Esophagus muscularis mucosa (tissue), 4 donors: Measurements from ENCODE around the gene UMPS. TPM values are rescaled to one million over a fixed set of nuclear protein-coding genes. Genes with fewer than 3 reads are reported as not detected.

Source experiments
- DNase-seq: peaks from one replicate; pipeline ENCODE4 v3.0.0-alpha.2; 2017; ENCODE audit errors: extremely low spot score
- H3K27ac ChIP-seq, 4 donors: fragments of 200-600 bp; sonication (generic); replicated peaks in 1 of 4; 1 replicate in 3 of 4; 2 replicates in 1 of 4; pipeline ENCODE4 v1.5.1; 2016 to 2019; ENCODE audit warnings: mild to moderate bottlenecking in 1 of 4
- H3K27me3 ChIP-seq, 4 donors: fragments of 200-600 bp; sonication (generic); one replicate each; pipeline versions ENCODE4 v1.5.1 to v1.6.0; 2016 to 2019
- H3K36me3 ChIP-seq, 4 donors: fragments of 200-600 bp; sonication (generic); one replicate each; pipeline ENCODE4 v1.5.1; 2016 to 2019
- H3K4me1 ChIP-seq, 4 donors: fragments of 200-600 bp; sonication (generic); one replicate each; pipeline ENCODE4 v1.5.1; 2016 to 2019
- H3K4me3 ChIP-seq, 4 donors: fragments of 200-600 bp; sonication (generic); 1 replicate in 2 of 4; 2 replicates in 2 of 4; pipeline ENCODE4 v1.5.1; 2016 to 2019; ENCODE audit warnings: mild to moderate bottlenecking in 4 of 4, moderate library complexity in 1 of 4
- H3K9me3 ChIP-seq, 4 donors: fragments of 200-600 bp; sonication (generic); 1 replicate in 3 of 4; 2 replicates in 1 of 4; pipeline ENCODE4 v1.5.1; 2016 to 2019
- EP300 ChIP-seq: sonication (generic); formaldehyde crosslinking; IDR thresholded peaks from one replicate; pipeline ENCODE4 v1.6.1; 2017; ENCODE audit warnings: antibody characterized with exemption
- POLR2A ChIP-seq: fragments of 450-650 bp; IDR thresholded peaks from one replicate; pipeline ENCODE4 v1.6.1; 2017; ENCODE audit warnings: antibody characterized with exemption, moderate library complexity, mild to moderate bottlenecking, low read depth
- POLR2AphosphoS5 ChIP-seq, 2 donors: sonication (generic); formaldehyde crosslinking; IDR thresholded peaks; one replicate each; pipeline ENCODE4 v1.6.1; 2017; ENCODE audit warnings: antibody characterized with exemption in 2 of 2
- WGBS: methylation state at CpG from one replicate; pipeline ENCODE4 v1.1.5; 2018; 5-methylcytosine and 5-hydroxymethylcytosine counted together
- intact Hi-C: fragments of 100-400 bp; cut with DNase I; formaldehyde crosslinking; loops from one replicate; pipeline ENCODE4 v1.15.1; 2023
- total RNA-seq, 4 donors: library from RNA; depleted of rRNA; stranded (reverse); fragments of >200 nt; gene quantifications; one replicate each; pipeline versions ENCODE4 v1.1.0 to v1.2.1, GENCODE V29; 2016
- TF ChIP-seq, protein P1 (sequence below), 3 experiments: fragments of 200-600 bp in 2 of 3; fragments of 450-650 bp in 1 of 3; sonication (generic) in 2 of 3; IDR thresholded peaks; one replicate each; pipeline ENCODE4 v1.5.1; 2017 to 2019; ENCODE audit warnings: antibody characterized with exemption in 3 of 3, mild to moderate bottlenecking in 2 of 3, moderate library complexity in 1 of 3

Gene UMPS
- total RNA-seq, 4 donors from 2014 or later, result 9.1 to 34.3 (median 21.1) TPM

DNA sequence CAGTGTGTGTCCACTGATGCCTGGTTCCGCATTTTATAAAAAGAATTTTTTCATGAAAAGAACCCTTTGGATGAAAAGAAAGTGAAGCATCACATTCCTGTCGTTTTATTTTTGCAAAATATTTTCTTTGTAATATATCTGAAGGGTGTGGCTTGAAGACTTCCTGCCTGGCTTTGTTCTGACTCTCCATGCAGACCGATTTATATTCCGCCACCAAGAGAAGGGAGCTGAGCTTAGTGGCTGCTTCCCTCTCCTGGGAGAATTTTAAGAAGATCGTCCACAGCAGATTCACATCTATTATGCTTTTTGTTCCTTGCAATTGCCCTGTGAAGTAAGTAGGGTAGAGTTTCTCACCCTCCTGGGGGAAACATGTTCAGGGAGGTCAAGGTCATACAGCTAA, 45.2 kb upstream of the UMPS start:
- intact Hi-C loops, result no loop called here
- H3K36me3 ChIP-seq, result peaks cover 0 to 2% (median 0%) of the 10 kb centered on the region in 4 donors
- TF ChIP-seq POLR2AphosphoS5 (IDR thresholded peaks at IDR 0.05) (no peak), POLR2A (no peak), EP300 (no peak)
- TF ChIP-seq, protein P1, sequence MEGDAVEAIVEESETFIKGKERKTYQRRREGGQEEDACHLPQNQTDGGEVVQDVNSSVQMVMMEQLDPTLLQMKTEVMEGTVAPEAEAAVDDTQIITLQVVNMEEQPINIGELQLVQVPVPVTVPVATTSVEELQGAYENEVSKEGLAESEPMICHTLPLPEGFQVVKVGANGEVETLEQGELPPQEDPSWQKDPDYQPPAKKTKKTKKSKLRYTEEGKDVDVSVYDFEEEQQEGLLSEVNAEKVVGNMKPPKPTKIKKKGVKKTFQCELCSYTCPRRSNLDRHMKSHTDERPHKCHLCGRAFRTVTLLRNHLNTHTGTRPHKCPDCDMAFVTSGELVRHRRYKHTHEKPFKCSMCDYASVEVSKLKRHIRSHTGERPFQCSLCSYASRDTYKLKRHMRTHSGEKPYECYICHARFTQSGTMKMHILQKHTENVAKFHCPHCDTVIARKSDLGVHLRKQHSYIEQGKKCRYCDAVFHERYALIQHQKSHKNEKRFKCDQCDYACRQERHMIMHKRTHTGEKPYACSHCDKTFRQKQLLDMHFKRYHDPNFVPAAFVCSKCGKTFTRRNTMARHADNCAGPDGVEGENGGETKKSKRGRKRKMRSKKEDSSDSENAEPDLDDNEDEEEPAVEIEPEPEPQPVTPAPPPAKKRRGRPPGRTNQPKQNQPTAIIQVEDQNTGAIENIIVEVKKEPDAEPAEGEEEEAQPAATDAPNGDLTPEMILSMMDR (IDR thresholded peaks at IDR 0.05), result no peak
- WGBS, result 69% methylated on average over 5 of the region's 5 CpGs
- H3K27ac ChIP-seq, result no peak overlapping the region
- no peaks in the 10 kb centered on the region for H3K9me3 ChIP-seq
- H3K4me3 ChIP-seq, result no peak overlapping the region
- H3K4me1 ChIP-seq, result peaks cover 0 to 7% (median 2%) of the 10 kb centered on the region in 4 donors
- H3K27me3 ChIP-seq, result no peaks in the 10 kb centered on the region
- no peak for DNase-seq

DNA sequence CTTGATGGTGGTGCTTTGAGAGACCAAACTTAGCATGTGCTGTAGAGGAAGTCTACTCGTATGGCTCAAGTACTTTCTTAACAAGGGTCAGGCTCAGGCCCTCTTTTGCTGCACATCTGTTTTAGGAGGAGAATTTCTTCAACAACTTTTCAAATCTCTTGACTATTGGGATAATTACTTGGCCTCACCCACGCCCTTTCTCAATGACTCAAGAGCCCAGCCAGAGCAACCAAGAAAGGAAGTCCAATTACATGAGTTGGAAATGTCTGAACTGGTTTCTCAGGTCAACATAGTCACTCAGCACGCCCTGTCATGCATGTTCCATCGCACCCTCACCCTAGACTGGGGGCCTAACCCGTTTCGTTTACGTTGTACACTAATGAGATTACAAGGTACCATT, 44.8 kb upstream of the UMPS start:
- Histone ChIP-seq H3K27me3 (no peaks in the 10 kb centered on the region), H3K27ac (no peak overlapping the region), H3K4me1 (peaks cover 0 to 7% (median 2%) of the 10 kb centered on the region in 4 donors), H3K9me3 (no peaks in the 10 kb centered on the region), H3K4me3 (no peak overlapping the region), H3K36me3 (no peaks in the 10 kb centered on the region)
- no peak for DNase-seq
- WGBS, result 80% methylated on average over 7 of the region's 7 CpGs
- TF ChIP-seq EP300 (no peak), POLR2A (no peak), POLR2AphosphoS5 (IDR thresholded peaks at IDR 0.05) (no peak)
- TF ChIP-seq, protein P1 (IDR thresholded peaks at IDR 0.05), result no peak
- intact Hi-C loops, result no loop called here

DNA sequence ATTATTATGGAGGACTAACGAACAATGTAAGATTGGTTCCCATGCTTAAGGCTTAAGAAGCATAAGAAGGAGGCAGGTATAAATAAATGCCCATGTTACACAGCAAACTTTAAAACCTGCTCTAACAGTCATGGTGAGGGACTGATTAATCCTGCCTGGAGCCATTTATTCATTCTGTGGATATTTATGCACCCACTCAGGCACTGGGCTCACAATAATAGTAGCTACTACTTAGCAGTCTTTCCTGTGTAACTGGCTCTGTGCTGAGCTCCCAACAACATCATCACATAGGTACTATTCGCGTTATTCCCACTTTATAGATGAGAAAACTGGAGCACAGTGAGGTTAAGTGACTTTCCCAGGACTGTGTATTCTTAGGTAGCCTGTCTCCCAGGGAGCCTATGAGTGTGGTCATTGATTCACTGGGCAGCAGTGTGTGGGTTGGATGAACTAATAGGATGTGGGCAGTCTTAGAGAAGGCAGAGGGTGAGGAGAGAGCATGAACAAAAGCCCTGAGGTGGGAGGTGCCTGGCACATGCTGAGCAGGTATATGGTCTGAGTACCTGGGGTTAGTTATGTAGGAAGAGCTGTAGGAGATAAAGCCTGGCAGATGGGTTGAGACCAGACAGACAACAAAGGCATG, 44.1 kb upstream of the UMPS start:
- WGBS, result 92% methylated on average over 3 of the region's 3 CpGs
- Histone ChIP-seq H3K4me3 (no peak overlapping the region), H3K9me3 (no peaks in the 10 kb centered on the region), H3K4me1 (peaks cover 0 to 7% (median 2%) of the 10 kb centered on the region in 4 donors), H3K27me3 (no peaks in the 10 kb centered on the region), H3K36me3 (no peaks in the 10 kb centered on the region), H3K27ac (no peak overlapping the region)
- intact Hi-C loops, result no loop called here
- DNase-seq, result no peak
- TF ChIP-seq, protein P1 (IDR thresholded peaks at IDR 0.05), result no peak
- TF ChIP-seq EP300 (no peak), POLR2AphosphoS5 (IDR thresholded peaks at IDR 0.05) (no peak), POLR2A (no peak)

DNA sequence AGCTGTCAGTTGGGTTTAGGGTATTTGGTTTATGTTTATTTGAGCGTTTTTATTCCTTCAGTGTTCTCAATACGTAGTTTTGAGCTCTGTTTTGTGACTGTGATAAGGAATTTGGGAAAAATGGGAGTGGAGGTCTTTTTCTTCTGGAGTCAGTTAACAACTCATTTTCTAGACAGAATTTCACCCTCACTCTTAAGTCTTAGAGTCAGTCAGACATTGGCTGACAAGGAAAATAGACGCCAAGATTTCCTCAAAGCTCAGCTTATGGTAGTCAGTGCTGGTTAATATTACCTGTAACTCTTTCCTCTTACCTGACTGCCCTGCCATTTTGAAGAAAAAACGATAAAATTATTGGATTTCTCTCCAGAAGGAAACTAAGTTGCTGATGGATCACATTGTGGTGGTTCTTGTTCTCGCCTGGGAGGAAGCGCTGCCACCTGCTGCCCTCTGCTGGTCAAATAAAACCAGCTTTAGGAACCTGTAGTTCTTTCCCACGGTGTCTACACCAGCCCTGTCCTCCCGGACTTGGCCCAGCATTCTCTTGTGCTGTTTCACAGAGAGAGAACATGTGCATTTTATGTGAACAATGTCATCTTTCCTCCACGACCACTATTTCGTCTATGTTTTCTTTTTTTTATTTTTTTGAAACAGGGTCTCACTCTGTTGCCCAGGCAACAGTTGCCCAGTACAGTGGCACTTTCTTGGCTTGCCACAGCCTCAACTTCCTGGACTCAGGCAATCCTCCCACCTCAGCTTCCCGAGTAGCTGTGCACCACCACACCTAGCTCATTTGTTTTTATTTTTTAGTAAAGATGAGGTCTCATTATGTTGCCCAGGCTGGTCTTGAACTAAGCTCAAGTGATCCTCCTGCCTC, 41.4 kb upstream of the UMPS start:
- 19% methylated on average over 11 of the region's 11 CpGs for WGBS
- intact Hi-C loops, result loop anchor here (1.0 kb wide), 1 partner anchor 124 kb away; no protein-coding TSS in a partner anchor

More for the DNA sequence above, 41.4 kb upstream of the UMPS start:
- H3K9me3 ChIP-seq, result no peaks in the 10 kb centered on the region
- TF ChIP-seq POLR2AphosphoS5 (IDR thresholded peaks at IDR 0.05), result no peak
- TF ChIP-seq, protein P1 (IDR thresholded peaks at IDR 0.05), result peak; percentile 79 to 88 (median 84)
- TF ChIP-seq EP300, result no peak
- no peak for DNase-seq
- H3K36me3 ChIP-seq, result no peaks in the 10 kb centered on the region
- H3K27ac ChIP-seq, result no peak overlapping the region
- no peak overlapping the region for H3K4me3 ChIP-seq
- H3K27me3 ChIP-seq, result no peaks in the 10 kb centered on the region
- H3K4me1 ChIP-seq, result peaks cover 0 to 7% (median 2%) of the 10 kb centered on the region in 4 donors
